Ovary (tissue), 3 donors: ENCODE measurements around the gene BBX.

Experiments
- POLR2A ChIP-seq: fragments of 450-650 bp; IDR thresholded peaks from one replicate; pipeline ENCODE4 v1.6.1; 2017; ENCODE audit warnings: antibody characterized with exemption, mild to moderate bottlenecking, moderate library complexity
- TF ChIP-seq, protein P1 (sequence below), 3 donors: fragments of 450-650 bp in 2 of 3; fragments of 200-600 bp in 1 of 3; IDR thresholded peaks; one replicate each; pipeline versions ENCODE4 v1.5.1 to v1.8.0; 2016 to 2022; ENCODE audit warnings: antibody characterized with exemption in 3 of 3, mild to moderate bottlenecking in 1 of 3
- donor health status: DM: no; HTN: no; CAD: no.

GRCh38 chr3:107588217-107588616 is 65.5 kb downstream of the BBX start:
- TF ChIP-seq, protein P1, sequence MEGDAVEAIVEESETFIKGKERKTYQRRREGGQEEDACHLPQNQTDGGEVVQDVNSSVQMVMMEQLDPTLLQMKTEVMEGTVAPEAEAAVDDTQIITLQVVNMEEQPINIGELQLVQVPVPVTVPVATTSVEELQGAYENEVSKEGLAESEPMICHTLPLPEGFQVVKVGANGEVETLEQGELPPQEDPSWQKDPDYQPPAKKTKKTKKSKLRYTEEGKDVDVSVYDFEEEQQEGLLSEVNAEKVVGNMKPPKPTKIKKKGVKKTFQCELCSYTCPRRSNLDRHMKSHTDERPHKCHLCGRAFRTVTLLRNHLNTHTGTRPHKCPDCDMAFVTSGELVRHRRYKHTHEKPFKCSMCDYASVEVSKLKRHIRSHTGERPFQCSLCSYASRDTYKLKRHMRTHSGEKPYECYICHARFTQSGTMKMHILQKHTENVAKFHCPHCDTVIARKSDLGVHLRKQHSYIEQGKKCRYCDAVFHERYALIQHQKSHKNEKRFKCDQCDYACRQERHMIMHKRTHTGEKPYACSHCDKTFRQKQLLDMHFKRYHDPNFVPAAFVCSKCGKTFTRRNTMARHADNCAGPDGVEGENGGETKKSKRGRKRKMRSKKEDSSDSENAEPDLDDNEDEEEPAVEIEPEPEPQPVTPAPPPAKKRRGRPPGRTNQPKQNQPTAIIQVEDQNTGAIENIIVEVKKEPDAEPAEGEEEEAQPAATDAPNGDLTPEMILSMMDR (IDR thresholded peaks at IDR 0.05) = no peak
- no peak for TF ChIP-seq POLR2A
